ENCODE data around the gene POLR2J3.
A peak's percentile ranks its signal among the peaks of the same experiment; 100 is the strongest.
"Not testable (repeated sequence)": the region's sequence is repeated elsewhere in the genome, so short reads cannot be mapped to it uniquely, and the experiment has no call there.

Gene POLR2J3

DNA sequence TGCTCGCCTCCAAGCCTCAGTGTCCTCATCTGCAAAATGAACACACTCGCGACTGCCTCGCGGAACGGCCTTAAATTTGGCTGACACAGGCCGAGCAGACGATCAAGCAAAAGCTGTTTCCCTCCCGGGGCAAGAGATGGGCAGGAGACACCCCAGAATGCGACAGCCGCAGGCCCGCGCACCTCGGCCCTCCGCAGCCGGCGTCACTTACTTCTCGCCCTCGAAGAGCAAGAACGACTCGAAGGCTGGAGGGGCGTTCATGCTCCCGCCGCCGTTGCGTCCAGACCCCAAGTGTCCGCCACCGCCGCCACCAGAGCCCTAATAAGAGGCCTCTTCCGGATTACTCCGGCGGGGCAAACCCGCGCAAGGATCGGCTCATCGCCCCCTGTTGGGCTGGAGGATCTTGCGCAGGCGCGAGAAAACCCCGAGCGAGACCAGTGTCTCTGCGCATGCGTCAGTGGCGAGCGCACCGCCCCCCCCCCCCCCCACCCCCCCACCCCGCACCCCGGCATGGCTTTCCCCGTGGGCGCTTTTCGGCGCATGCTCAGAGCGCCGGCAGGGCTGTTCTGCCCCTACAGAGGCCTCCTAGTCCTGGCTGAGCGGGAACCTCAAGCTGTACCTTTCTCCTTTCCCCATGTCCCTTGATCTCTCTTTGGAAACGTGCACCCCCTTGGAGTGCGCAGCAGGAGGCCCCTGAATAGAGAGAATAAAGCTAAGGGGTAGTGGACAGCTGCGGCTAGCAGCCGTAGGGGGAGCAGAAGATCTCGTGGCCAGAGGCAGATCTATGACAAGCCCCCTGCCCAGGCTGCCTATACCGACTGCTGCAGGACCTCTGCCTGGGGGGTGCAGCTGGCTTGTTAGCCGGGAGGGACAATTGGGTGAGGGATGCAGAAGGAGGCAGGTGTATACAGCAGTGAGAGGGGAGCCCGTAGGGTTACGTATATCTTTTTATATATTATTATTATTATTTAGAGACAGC lies at the start of gene POLR2J3:
TSS of gene POLR2J3 (minus strand) at position 323 of the 979 bp plus-strand sequence. CDS start at position 261, 62 bp downstream.
- peak; percentile 100 for DNase-seq

GRCh38 chr7:102618122-102618521 lies 45.7 kb upstream of the POLR2J3 start:
- DNase-seq: not testable (repeated sequence)

- DNase-seq: not testable (repeated sequence)
Observed at GRCh38 chr7:102616507-102617125, 44.2 kb upstream of the POLR2J3 start, which contains the start of gene RASA4. RASA4 (minus strand) TSS chr7:102616756; CDS start chr7:102616689, 67 bp downstream.

GRCh38 chr7:102615930-102616329 lies 43.5 kb upstream of the POLR2J3 start:
- DNase-seq: not testable (repeated sequence)

DNA sequence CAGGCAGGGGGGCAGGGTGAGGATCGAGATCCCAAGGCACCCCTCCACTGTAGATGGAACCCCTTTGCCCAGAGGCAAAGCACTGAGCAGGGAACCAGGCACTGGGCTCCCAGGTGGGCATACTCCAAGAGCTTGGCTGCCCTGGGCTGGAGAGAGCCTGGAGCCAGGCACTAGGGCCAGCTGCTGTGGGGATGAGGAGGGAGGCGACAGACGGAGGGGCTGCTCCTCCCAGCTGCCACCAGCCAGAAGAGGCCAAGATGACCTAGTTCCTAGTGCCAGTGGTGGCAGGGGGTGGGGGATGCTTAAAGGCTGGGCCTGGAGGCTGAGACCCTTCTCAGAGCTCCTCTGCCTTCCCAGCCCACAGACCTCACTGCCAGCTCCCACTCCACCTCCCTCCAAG lies 42.5 kb upstream of the POLR2J3 start:
- not testable (repeated sequence) for DNase-seq

DNA sequence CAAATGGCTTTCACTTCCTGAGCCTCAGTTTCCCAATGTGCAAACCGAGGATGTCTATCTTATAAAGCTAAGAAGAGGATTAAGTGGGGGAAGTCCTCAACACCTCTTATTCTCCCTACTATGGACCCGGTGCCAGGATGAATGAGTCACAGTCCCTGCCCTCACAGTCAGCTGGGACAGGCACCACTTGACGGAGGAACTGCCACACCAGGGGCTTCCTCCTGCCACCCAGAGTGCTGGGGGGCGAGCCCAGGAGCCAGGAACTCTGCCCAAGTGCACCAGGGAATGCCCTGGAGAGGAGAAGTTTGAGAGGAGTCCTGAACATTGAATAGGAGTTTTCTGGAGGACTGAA lies 41.9 kb upstream of the POLR2J3 start:
- DNase-seq: not testable (repeated sequence)

DNA sequence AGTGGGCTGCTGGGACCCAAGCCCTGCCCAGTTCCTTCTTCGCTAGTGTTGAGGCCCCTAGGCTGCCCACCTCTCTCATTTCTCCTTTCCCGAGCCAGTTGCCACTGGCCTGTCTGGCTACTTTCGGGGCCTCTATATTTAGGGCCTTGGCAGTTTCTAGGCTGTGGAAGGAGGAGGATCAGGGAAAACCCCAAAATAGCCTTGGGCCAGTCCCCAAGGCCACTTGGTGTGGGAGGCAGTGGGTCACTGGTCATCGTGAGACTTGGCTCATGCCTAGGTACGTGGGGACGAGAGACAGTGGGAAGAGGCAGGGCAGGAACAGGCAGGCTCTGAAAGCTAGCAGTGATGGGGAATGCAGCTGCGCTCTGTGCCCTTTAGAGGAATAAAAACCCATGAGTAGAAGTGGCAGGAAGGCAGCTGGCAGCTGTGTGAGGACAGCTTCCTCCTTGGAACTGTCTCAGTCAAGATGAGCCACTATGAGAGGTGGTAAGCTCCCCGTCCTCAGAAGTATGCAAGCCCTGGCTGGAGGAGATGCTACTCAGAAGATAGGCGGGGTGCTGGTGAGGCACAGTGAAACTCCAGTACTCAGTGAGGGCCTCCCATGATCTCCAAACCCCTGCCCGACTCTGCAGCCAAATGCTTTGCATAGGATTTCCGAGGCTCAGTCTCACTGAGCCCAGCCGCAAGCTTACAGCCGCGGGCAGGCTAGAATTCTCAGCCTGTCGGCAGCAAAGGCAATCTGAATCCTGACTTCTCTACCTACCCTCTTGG lies 41.4 kb upstream of the POLR2J3 start:
- not testable (repeated sequence) for DNase-seq

GRCh38 chr7:102611675-102612325 lies 39.4 kb upstream of the POLR2J3 start:
- peak; percentile 7 for DNase-seq

GRCh38 chr7:102611013-102611674 lies 38.8 kb upstream of the POLR2J3 start:
- not testable (repeated sequence) for DNase-seq

DNA sequence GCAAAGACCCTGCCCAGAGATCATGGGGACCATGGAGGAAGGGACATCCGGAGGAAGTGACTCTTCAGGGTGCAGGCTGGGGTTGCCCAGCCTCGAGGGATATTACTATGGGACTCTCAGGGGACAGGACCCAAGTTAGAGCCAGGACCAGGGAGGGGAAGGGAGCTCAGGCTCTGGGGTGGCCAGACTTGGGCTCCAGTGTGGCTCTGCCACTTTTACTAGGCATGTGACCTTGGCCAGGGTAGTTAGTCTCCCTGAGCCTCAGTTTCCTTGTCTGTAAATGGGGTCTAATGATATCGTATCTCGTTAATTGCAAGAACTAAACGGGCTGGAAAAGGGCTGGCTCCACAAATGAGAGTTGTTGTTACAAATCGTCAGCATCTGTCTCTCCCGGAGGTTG lies 38.1 kb upstream of the POLR2J3 start:
- not testable (repeated sequence) for DNase-seq

- DNase-seq: not testable (repeated sequence)
Observed at GRCh38 chr7:102609734-102610133, 37.4 kb upstream of the POLR2J3 start.

DNA sequence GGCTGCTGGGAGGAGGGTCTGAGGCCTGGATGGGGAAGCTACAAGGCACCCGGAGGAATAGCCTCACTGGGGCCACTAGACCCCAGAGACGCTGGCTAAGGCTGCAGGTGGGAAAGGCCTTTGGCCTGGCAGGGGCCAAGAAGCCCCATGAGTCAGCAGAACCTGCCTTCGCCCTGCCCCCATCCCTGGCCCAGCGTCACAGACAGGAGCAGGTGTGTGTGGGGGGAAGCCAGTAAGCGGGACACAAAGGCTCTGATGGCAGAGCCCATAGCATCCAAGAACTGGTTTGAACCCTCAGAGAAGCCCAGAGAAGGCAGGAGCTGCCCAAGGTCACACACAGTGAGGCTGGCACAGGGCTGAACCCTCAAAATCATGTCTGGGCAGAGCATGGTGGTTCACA lies 34.5 kb upstream of the POLR2J3 start:
- not testable (repeated sequence) for DNase-seq

- DNase-seq: not testable (repeated sequence)
Observed at GRCh38 chr7:102604431-102605145, 32.2 kb upstream of the POLR2J3 start.

DNA sequence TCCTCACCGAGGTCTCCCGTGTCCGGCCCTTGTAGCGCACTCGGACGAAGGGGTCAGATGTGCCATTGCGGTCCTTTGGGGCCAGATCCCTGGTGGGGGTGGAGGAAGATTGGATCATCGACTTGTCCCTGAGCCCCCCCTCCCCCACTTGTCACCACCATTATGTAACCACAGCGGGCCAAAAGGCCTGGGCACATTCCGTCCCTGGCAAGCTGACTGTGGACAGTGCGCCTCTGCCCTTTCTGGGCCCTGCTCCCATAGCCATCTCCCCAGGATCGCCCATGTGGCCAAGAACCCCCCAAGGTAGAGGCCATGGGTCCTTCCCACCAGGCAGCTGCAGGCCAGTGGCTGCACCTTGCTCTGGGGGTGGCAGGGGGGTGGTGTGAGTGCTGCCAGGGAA lies 29.9 kb upstream of the POLR2J3 start:
- not testable (repeated sequence) for DNase-seq

GRCh38 chr7:102599699-102600098 lies 27.3 kb upstream of the POLR2J3 start:
- not testable (repeated sequence) for DNase-seq

- DNase-seq: not testable (repeated sequence)
Observed at GRCh38 chr7:102596036-102596435, 23.7 kb upstream of the POLR2J3 start.

GRCh38 chr7:102593637-102594334 lies 21.4 kb upstream of the POLR2J3 start:
- DNase-seq: not testable (repeated sequence)

DNA sequence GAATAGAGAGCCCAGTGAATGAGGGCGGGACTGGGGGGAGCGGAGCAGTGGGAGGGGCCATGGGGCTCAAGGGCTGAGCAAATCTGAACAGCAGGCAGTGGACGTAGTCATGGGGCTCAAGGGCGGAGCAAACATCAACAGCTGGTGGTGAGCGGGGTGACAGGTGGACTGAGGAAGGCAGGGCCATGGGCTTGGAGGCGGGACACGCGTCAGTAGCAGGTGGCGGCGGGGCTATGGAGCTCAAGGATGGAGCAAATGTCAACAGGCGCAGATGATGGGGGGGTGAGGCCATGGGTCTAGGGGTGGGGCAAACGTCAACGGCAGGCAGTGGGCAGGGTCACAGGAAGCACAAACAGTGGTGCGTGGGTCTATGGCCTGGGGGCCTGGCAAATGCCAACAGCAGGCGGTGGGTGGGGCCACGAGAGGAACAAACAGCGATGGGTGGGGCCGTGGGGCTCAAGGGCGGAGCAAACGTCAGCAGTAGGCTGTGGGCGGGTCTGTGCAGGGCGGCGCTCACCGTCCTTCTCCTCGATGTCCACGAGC lies 20.2 kb upstream of the POLR2J3 start:
- DNase-seq: peak; percentile 11

- DNase-seq: not testable (repeated sequence)
Observed at GRCh38 chr7:102589857-102590256, 17.5 kb upstream of the POLR2J3 start.

- DNase-seq: not testable (repeated sequence)
Observed at GRCh38 chr7:102583495-102583894, 11.1 kb upstream of the POLR2J3 start.

All from activated CD4-positive, alpha-beta T cell treated with anti-CD3 and anti-CD28 coated beads for 1 hour (primary cell).